Right lobe of liver (tissue), 6 donors: ENCODE measurements around the gene HOXB1. TPM values are rescaled to one million over a fixed set of nuclear protein-coding genes. Genes with fewer than 3 reads are reported as not detected.
"Not testable (repeated sequence)": the region's sequence is repeated elsewhere in the genome, so short reads cannot be mapped to it uniquely, and the experiment has no call there.

Experiments used
- ATAC-seq, 4 donors: fragments of 200-7000 bp; cut with Tn5 transposase; one replicate each; pipeline ENCODE4 v1.9.1; 2020; ENCODE audit warnings: mild to moderate bottlenecking in 4 of 4, moderate library complexity in 4 of 4
- DNase-seq, 3 donors: peaks; one replicate each; pipeline ENCODE4 v3.0.0-alpha.2; 2020
- H3K27ac ChIP-seq, 3 donors: fragments of 200-600 bp; one replicate each; pipeline ENCODE4 v1.8.0; 2022
- H3K27me3 ChIP-seq, 2 donors: fragments of 200-600 bp; one replicate each; pipeline ENCODE4 v1.8.0; 2022
- H3K36me3 ChIP-seq, 4 donors: fragments of 200-600 bp; sonication (generic) in 1 of 4; one replicate each; pipeline versions ENCODE4 v1.5.1 to v1.8.0; 2017 to 2022; ENCODE audit warnings: control low read depth in 1 of 4
- H3K4me1 ChIP-seq, 4 donors: fragments of 200-600 bp; sonication (generic) in 1 of 4; one replicate each; pipeline versions ENCODE4 v1.5.1 to v1.8.0; 2017 to 2022; ENCODE audit warnings: control low read depth in 1 of 4
- H3K4me3 ChIP-seq, 3 donors: fragments of 200-600 bp; one replicate each; pipeline ENCODE4 v1.8.0; 2022
- H3K9me3 ChIP-seq, 4 donors: fragments of 200-600 bp; sonication (generic) in 1 of 4; one replicate each; pipeline versions ENCODE4 v1.5.1 to v1.8.0; 2017 to 2022; ENCODE audit warnings: control low read depth in 1 of 4
- CTCF ChIP-seq, 4 donors: fragments of 200-600 bp in 3 of 4; fragments of 450-650 bp in 1 of 4; IDR thresholded peaks; one replicate each; pipeline versions ENCODE4 v1.5.1 to v1.8.0; 2016 to 2022; ENCODE audit warnings: antibody characterized with exemption in 4 of 4, mild to moderate bottlenecking in 2 of 4
- POLR2A ChIP-seq: fragments of 450-650 bp; IDR thresholded peaks from one replicate; pipeline ENCODE4 v1.6.1; 2017; ENCODE audit warnings: antibody characterized with exemption, mild to moderate bottlenecking
- whole genome bisulfite sequencing: methylation state at CpG from one replicate; pipeline ENCODE4 v1.1.6; 2018; ENCODE audit warnings: low coverage, low lambda C conversion rate; ENCODE audit not compliant: insufficient coverage; ENCODE audit errors: missing lambda C conversion rate; 5-methylcytosine and 5-hydroxymethylcytosine counted together
- intact Hi-C, 2 donors: fragments of 100-400 bp; cut with DNase I; formaldehyde crosslinking; loops; one replicate each; pipeline versions ENCODE4 v1.11.2 to v1.14.1; 2022
- total RNA-seq, 6 experiments: library from RNA; depleted of rRNA in 2 of 6; stranded (reverse); fragments of >200 nt in 2 of 6; fragmentation: NEBNext Ultra II Directional in 3 of 6; extraction: Animal tissue kit (Norgen Biotek cat#: 25700) in 3 of 6; gene quantifications; one replicate each; pipeline versions ENCODE4 v1.1.0 to v1.2.4, GENCODE V29; 2016 to 2023
- donor health status: DM: no; HTN: yes; CAD: no.
- donor health status: DM: no; HTN: no; CAD: no.
- donor health status: DM: no; HTN: no; CAD: no.
- donor health status: DM: no; HTN: yes; CAD: no.
- donor health status: DM: no; HTN: yes; CAD: no.

HOXB1 gene
- total RNA-seq, 6 experiments from 2014 or later, result not detected

- peak in 3 of 4 donors; percentile 45 to 51 (median 51) for ATAC-seq
- DNase-seq, result no peak
- TF ChIP-seq POLR2A, result no peak
- TF ChIP-seq CTCF (IDR thresholded peaks at IDR 0.05), result no peak
- 12% methylated on average over 7 of the region's 7 CpGs for WGBS
- Histone ChIP-seq H3K4me1 (no peaks in the 10 kb centered on the region), H3K27ac (no peak overlapping the region), H3K27me3 (no peaks in the 10 kb centered on the region), H3K36me3 (no peaks in the 10 kb centered on the region), H3K4me3 (no peak overlapping the region), H3K9me3 (no peaks in the 10 kb centered on the region)
- intact Hi-C loops, result no loop called here
Measured at GRCh38 chr17:48513097-48513496, 17.7 kb downstream of the HOXB1 start.

- H3K36me3 ChIP-seq, result no peaks in the 10 kb centered on the region
- H3K4me1 ChIP-seq, result no peaks in the 10 kb centered on the region
- WGBS, result 69% methylated on average over 6 of the region's 7 CpGs
- no peak overlapping the region for H3K4me3 ChIP-seq
- DNase-seq (no peak), ATAC-seq (no peak)
- intact Hi-C loops, result no loop called here
- TF ChIP-seq POLR2A, result no peak
- TF ChIP-seq CTCF (IDR thresholded peaks at IDR 0.05), result no peak
- no peaks in the 10 kb centered on the region for H3K9me3 ChIP-seq
- no peak overlapping the region for H3K27ac ChIP-seq
- no peaks in the 10 kb centered on the region for H3K27me3 ChIP-seq
Measured at GRCh38 chr17:48510761-48511604, 19.8 kb downstream of the HOXB1 start.

GRCh38 chr17:48510381-48510760 is 20.4 kb downstream of the HOXB1 start:
- intact Hi-C loops, result no loop called here
- DNase-seq (no peak), ATAC-seq (no peak)
- Histone ChIP-seq H3K27me3 (no peaks in the 10 kb centered on the region), H3K4me3 (no peak overlapping the region), H3K27ac (no peak overlapping the region), H3K4me1 (no peaks in the 10 kb centered on the region), H3K36me3 (no peaks in the 10 kb centered on the region), H3K9me3 (no peaks in the 10 kb centered on the region)
- WGBS, result 100% methylated on average over 1 of the region's 2 CpGs
- no peak for TF ChIP-seq POLR2A
- no peak for TF ChIP-seq CTCF (IDR thresholded peaks at IDR 0.05)

GRCh38 chr17:48509708-48510107 is 21.1 kb downstream of the HOXB1 start:
- ATAC-seq, H3K27me3 ChIP-seq, H3K9me3 ChIP-seq, H3K27ac ChIP-seq, intact Hi-C loops, H3K4me3 ChIP-seq, DNase-seq, H3K36me3 ChIP-seq, H3K4me1 ChIP-seq: not testable (repeated sequence)
- WGBS, result 85% methylated on average over 4 of the region's 7 CpGs

- DNase-seq (no peak), ATAC-seq (no peak)
- TF ChIP-seq CTCF (IDR thresholded peaks at IDR 0.05) (no peak), POLR2A (no peak)
- Histone ChIP-seq H3K36me3 (no peaks in the 10 kb centered on the region), H3K9me3 (no peaks in the 10 kb centered on the region), H3K27ac (no peak overlapping the region), H3K4me3 (no peak overlapping the region), H3K4me1 (no peaks in the 10 kb centered on the region), H3K27me3 (no peaks in the 10 kb centered on the region)
- intact Hi-C loops, result no loop called here
- WGBS, result 35% methylated on average over 2 of the region's 5 CpGs
Measured at GRCh38 chr17:48506246-48506645, 24.6 kb downstream of the HOXB1 start.
